ENCODE measurements around the gene USP31. TPM values are rescaled to one million over a fixed set of nuclear protein-coding genes. Genes with fewer than 3 reads are reported as not detected.
A peak's percentile ranks its signal among the peaks of the same experiment; 100 is the strongest.

The USP31 gene
- total and polyA plus RNA-seq, 2 of the 13 experiments (the other 11 are each of a cell fraction or from before 2014, with no cell fraction given), result 22.5 to 23.3 TPM

DNA sequence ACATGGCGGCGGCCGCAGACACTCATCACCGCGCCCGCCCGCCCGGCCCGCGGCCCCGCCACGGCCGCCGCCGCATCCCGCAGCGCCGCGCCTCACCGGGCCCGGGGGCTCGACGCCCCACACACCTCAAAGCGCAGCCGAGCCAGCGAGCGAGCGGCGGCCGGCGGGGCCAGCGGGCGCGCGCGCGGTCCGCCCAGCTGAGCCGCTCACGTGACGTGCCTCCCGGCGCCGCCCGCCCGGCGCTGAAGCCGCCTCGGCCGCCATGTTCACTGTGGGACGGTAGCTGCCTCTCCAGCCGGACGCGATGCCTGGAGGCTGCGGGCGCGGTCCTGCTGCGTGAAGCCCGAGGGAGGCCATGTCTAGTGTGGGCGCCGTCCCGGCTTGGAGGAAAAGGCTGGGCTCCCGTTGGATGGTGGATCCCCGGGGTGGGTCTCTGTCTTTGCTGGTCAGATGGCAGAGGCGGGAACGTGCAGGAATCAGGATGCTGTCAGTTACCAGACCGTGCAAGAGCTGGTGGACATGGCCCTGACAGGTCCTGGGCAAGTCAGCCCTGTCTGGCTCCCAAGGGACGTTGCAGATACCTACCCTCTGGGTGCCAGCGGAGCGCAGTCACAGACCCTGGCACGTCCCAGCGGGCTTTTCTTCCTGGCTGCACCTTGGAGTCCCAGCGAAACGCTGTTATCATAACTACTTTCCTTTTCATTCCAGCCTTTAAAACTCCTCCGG, at the start of gene USP31 (continued):
- TF ChIP-seq, protein P1, sequence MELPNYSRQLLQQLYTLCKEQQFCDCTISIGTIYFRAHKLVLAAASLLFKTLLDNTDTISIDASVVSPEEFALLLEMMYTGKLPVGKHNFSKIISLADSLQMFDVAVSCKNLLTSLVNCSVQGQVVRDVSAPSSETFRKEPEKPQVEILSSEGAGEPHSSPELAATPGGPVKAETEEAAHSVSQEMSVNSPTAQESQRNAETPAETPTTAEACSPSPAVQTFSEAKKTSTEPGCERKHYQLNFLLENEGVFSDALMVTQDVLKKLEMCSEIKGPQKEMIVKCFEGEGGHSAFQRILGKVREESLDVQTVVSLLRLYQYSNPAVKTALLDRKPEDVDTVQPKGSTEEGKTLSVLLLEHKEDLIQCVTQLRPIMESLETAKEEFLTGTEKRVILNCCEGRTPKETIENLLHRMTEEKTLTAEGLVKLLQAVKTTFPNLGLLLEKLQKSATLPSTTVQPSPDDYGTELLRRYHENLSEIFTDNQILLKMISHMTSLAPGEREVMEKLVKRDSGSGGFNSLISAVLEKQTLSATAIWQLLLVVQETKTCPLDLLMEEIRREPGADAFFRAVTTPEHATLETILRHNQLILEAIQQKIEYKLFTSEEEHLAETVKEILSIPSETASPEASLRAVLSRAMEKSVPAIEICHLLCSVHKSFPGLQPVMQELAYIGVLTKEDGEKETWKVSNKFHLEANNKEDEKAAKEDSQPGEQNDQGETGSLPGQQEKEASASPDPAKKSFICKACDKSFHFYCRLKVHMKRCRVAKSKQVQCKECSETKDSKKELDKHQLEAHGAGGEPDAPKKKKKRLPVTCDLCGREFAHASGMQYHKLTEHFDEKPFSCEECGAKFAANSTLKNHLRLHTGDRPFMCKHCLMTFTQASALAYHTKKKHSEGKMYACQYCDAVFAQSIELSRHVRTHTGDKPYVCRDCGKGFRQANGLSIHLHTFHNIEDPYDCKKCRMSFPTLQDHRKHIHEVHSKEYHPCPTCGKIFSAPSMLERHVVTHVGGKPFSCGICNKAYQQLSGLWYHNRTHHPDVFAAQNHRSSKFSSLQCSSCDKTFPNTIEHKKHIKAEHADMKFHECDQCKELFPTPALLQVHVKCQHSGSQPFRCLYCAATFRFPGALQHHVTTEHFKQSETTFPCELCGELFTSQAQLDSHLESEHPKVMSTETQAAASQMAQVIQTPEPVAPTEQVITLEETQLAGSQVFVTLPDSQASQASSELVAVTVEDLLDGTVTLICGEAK (IDR thresholded peaks at IDR 0.05), result no peak
- TF ChIP-seq, protein P1 (CRISPR knock-in tag; IDR thresholded peaks at IDR 0.05), result peak; percentile 78; the same call in 1 of the 2 replicates
- TF ChIP-seq ZNF430 (CRISPR knock-in tag; IDR thresholded peaks at IDR 0.05) (peak; percentile 72; the same call in 1 of the 2 replicates), BORCS8-MEF2B (CRISPR knock-in tag; IDR thresholded peaks at IDR 0.05) (peak; percentile 59; the same call in 1 of the 2 replicates), ZNF235 (CRISPR knock-in tag; IDR thresholded peaks at IDR 0.05; ENCODE audit: borderline replicate concordance) (peak; percentile 78; the same call in 1 of the 2 replicates), IKZF1 (IDR thresholded peaks at IDR 0.05) (no peak), BRD4 (CRISPR knock-in tag; IDR thresholded peaks at IDR 0.05) (no peak), ZNF34 (CRISPR knock-in tag; IDR thresholded peaks at IDR 0.05; ENCODE audit: borderline replicate concordance) (peak; percentile 80; the same call in 1 of the 2 replicates), ZNF350 (CRISPR knock-in tag; IDR thresholded peaks at IDR 0.05; ENCODE audit: borderline replicate concordance, low read depth) (peak; percentile 89), BCL3 (CRISPR knock-in tag; IDR thresholded peaks at IDR 0.05) (peak; percentile 71; the same call in 1 of the 2 replicates), ZFX (CRISPR knock-in tag; IDR thresholded peaks at IDR 0.05; ENCODE audit: low read depth) (peak; percentile 27; the same call in 1 of the 2 replicates), ZNF784 (CRISPR knock-in tag; IDR thresholded peaks at IDR 0.05; ENCODE audit: borderline replicate concordance) (peak; percentile 93), ZNF713 (CRISPR knock-in tag; IDR thresholded peaks at IDR 0.05) (peak; percentile 85; the same call in 1 of the 2 replicates), ZMYM3 (CRISPR knock-in tag; IDR thresholded peaks at IDR 0.05) (peak; percentile 90), ATM (IDR thresholded peaks at IDR 0.05; ENCODE audit: borderline replicate concordance) (no peak), YEATS2 (CRISPR knock-in tag; IDR thresholded peaks at IDR 0.05; ENCODE audit: borderline replicate concordance) (peak; percentile 87), SYNCRIP (IDR thresholded peaks at IDR 0.05; ENCODE audit: insufficient read depth, low read depth, low read length) (no peak)

All from HepG2 (cell line).